ENCODE measurements around the gene ITFG1. TPM values are rescaled to one million over a fixed set of nuclear protein-coding genes. Genes with fewer than 3 reads are reported as not detected.
A peak's percentile ranks its signal among the peaks of the same experiment; 100 is the strongest.
"Not testable (repeated sequence)": the region's sequence is repeated elsewhere in the genome, so short reads cannot be mapped to it uniquely, and the experiment has no call there.

The ITFG1 gene
- total RNA-seq, 4 donors from 2014 or later, result 27.4 to 47.0 (median 36.9) TPM

- Histone ChIP-seq H3K4me1 (peaks cover 30% of the 10 kb centered on the region), H3K36me3 (no peaks in the 10 kb centered on the region), H3K27me3 (peaks cover 19% of the 10 kb centered on the region), H3K27ac (no peak overlapping the region), H3K9me3 (no peaks in the 10 kb centered on the region), H3K4me3 (peak overlapping the region; percentile 65)
- peak; percentile 78 to 85 for DNase-seq (ENCODE audit: low spot score in 2 of 2)
- TF ChIP-seq CTCF (IDR thresholded peaks at IDR 0.05) (peak; percentile 39 to 93), POLR2A (IDR thresholded peaks at IDR 0.05) (no peak), EP300 (IDR thresholded peaks at IDR 0.05) (no peak), POLR2AphosphoS5 (IDR thresholded peaks at IDR 0.05) (no peak)
- 2% methylated on average over 26 of the region's 26 CpGs for WGBS
Measured at GRCh38 chr16:47141773-47142485, 318.9 kb downstream of the ITFG1 start.

DNA sequence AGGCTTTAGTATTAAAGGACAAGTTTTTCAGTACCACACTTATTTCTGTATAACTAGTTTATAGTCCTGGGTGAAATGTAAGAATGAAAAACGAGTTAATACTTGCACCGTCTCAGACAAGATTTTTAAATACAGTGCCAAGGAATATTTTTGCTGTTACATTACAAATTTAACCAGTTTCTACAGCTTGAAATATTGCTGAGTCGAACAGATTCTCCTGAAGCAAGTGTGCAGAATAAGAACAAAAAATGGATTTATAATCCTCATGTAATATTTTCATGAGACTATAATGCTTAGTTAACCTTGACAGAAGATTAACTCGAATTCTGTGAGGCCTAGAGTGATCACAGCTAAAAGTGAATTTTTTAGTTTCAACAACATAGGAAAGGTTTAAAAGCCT, 320.2 kb downstream of the ITFG1 start:
- WGBS, result 51% methylated on average over 4 of the region's 4 CpGs
- H3K27me3 ChIP-seq, result peaks cover 19% of the 10 kb centered on the region
- H3K27ac ChIP-seq, result no peak overlapping the region
- H3K36me3 ChIP-seq, result no peaks in the 10 kb centered on the region
- TF ChIP-seq EP300 (IDR thresholded peaks at IDR 0.05) (no peak), POLR2AphosphoS5 (IDR thresholded peaks at IDR 0.05) (no peak), POLR2A (IDR thresholded peaks at IDR 0.05) (no peak), CTCF (IDR thresholded peaks at IDR 0.05) (no peak)
- peaks cover 30% of the 10 kb centered on the region for H3K4me1 ChIP-seq
- H3K4me3 ChIP-seq, result no peak overlapping the region
- no peak for DNase-seq (ENCODE audit: low spot score in 2 of 2)
- H3K9me3 ChIP-seq, result no peaks in the 10 kb centered on the region

DNA sequence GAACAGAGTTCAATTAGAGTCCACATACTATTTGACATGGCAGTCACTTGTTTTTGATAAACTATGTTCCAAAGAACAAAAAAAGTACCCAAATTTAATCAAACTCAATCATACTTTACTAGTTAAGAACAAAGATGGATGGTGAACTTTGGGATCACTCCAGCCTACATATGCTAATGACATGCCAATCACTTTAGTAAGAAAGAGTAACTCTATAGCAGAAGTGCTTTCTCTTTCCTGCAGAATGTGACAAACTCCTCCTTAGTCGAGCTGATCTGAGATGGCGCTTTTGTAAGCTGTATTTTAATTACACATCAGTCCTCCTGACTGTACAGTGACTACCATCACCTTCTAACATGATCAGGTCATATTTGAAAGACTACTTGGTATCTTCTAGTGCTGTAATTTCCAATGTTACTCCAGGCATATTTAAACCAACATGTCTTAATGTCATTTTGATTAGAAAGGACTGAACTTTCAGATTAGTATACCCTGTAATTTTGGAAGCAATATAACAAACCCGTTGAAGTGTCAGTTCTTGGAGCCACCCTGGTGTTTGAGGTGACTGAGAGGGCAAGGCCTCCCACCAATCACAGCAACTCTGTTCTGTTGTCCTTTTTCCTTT, 321.2 kb downstream of the ITFG1 start:
- WGBS, result 48% methylated on average over 3 of the region's 3 CpGs
- Histone ChIP-seq H3K4me3 (no peak overlapping the region), H3K27ac (no peak overlapping the region)

GRCh38 chr16:47137925-47138324, 322.9 kb downstream of the ITFG1 start:
- not testable (repeated sequence) for H3K4me3 ChIP-seq; H3K27ac ChIP-seq; H3K36me3 ChIP-seq; H3K9me3 ChIP-seq; H3K27me3 ChIP-seq; DNase-seq (ENCODE audit: low spot score in 2 of 2)
- WGBS, result 84% methylated on average over 9 of the region's 9 CpGs
- peaks cover 15% of the 10 kb centered on the region for H3K4me1 ChIP-seq

More for the DNA sequence above, 321.2 kb downstream of the ITFG1 start:
- no peaks in the 10 kb centered on the region for H3K36me3 ChIP-seq
- no peak for DNase-seq (ENCODE audit: low spot score in 2 of 2)
- H3K27me3 ChIP-seq, result peaks cover 18% of the 10 kb centered on the region
- peaks cover 30% of the 10 kb centered on the region for H3K4me1 ChIP-seq
- TF ChIP-seq POLR2A (IDR thresholded peaks at IDR 0.05) (no peak), CTCF (IDR thresholded peaks at IDR 0.05) (no peak), EP300 (IDR thresholded peaks at IDR 0.05) (no peak), POLR2AphosphoS5 (IDR thresholded peaks at IDR 0.05) (no peak)
- H3K9me3 ChIP-seq, result no peaks in the 10 kb centered on the region

DNA sequence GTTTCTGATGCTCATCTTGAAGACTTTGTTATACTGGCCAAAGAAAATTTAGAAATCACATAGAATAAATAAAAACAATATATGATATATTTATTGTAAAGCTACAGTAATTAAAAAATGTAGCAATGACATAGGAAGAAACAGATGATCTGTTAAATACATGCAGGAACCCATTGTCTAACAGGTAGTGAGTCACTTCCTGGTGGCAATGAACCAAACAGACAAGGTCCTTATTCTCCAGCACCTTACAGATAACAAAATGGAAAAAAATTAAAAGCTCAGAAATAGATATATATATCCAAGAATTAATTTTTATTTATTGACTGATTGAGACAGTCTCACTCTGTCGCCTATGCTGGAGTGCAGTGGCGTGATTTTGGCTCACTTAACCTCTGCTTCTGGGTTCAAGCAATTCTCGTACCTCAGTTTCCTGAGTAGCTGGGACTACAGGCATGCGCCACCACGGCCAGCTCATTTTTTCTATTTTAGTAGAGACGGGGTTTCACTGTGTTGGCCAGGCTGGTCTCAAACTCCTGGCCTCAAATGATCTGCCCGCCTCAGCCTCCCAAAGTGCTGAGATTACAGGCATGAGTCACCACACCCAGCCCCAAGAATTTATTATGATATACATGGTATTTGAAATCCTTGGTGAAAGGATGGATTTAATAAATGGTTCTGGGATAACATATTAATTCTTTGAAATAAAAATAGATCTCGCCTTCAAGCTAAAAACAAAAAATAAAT, 324.6 kb downstream of the ITFG1 start:
- no peak for TF ChIP-seq CTCF (IDR thresholded peaks at IDR 0.05)
- TF ChIP-seq POLR2AphosphoS5 (IDR thresholded peaks at IDR 0.05), result no peak
- no peak for TF ChIP-seq POLR2A (IDR thresholded peaks at IDR 0.05)
- no peak for TF ChIP-seq EP300 (IDR thresholded peaks at IDR 0.05)
- Histone ChIP-seq H3K27me3 (no peaks in the 10 kb centered on the region), H3K4me1 (no peaks in the 10 kb centered on the region), H3K27ac (no peak overlapping the region), H3K4me3 (no peak overlapping the region), H3K36me3 (no peaks in the 10 kb centered on the region), H3K9me3 (no peaks in the 10 kb centered on the region)
- DNase-seq (ENCODE audit: low spot score in 2 of 2), result no peak
- 80% methylated on average over 8 of the region's 8 CpGs for WGBS

Measured in suprapubic skin (tissue), 4 donors.